ENCODE data around the gene PPP6R1.

- TF ChIP-seq SMC3 (IDR thresholded peaks at IDR 0.05; ENCODE audit: low read depth, low read length) (no peak), USF1 (IDR thresholded peaks at IDR 0.05; ENCODE audit: borderline replicate concordance, low read depth) (no peak), EP300 (IDR thresholded peaks at IDR 0.05; ENCODE audit: borderline replicate concordance in 1 of 2, low read depth in 1 of 2, low read length in 1 of 2) (no peak), TCF12 (IDR thresholded peaks at IDR 0.05) (no peak), MXI1 (IDR thresholded peaks at IDR 0.05; ENCODE audit: low read depth, low read length) (peak; percentile 27; the same call in 1 of the 2 replicates), CTCF (IDR thresholded peaks at IDR 0.05) (no peak), REST (IDR thresholded peaks at IDR 0.05; ENCODE audit: low read depth, low read length) (no peak), YY1 (IDR thresholded peaks at IDR 0.05; ENCODE audit: low read depth) (no peak), NFIC (IDR thresholded peaks at IDR 0.05; ENCODE audit: borderline replicate concordance) (no peak), RXRA (IDR thresholded peaks at IDR 0.05; ENCODE audit: borderline replicate concordance, low read depth) (no peak), POLR2AphosphoS5 (IDR thresholded peaks at IDR 0.05; ENCODE audit: low read depth, low read length) (no peak)
These were observed 10.6 kb downstream of the PPP6R1 start for GRCh38 chr19:55248166-55248675.

All from SK-N-SH (cell line).